ENCODE results near the gene FBXL17.

The FBXL17 gene

GRCh38 chr5:108145351-108145750 lies 236.5 kb downstream of the FBXL17 start:
- DNase-seq, result no peak

- DNase-seq, result no peak
Measured at GRCh38 chr5:108144332-108144731, 237.6 kb downstream of the FBXL17 start.

GRCh38 chr5:108143581-108143980 lies 238.3 kb downstream of the FBXL17 start:
- no peak for DNase-seq

GRCh38 chr5:108141676-108142075 lies 240.2 kb downstream of the FBXL17 start:
- DNase-seq, result no peak

GRCh38 chr5:108136493-108136892 lies 245.4 kb downstream of the FBXL17 start:
- no peak for DNase-seq

GRCh38 chr5:108129129-108129528 lies 252.8 kb downstream of the FBXL17 start:
- DNase-seq, result no peak

GRCh38 chr5:108125771-108126511 lies 256.0 kb downstream of the FBXL17 start:
- no peak for DNase-seq

- no peak for DNase-seq
Measured at GRCh38 chr5:108124596-108124995, 257.3 kb downstream of the FBXL17 start.

- DNase-seq, result no peak
Measured at GRCh38 chr5:108122702-108123101, 259.2 kb downstream of the FBXL17 start.

GRCh38 chr5:108118813-108119514 lies 262.9 kb downstream of the FBXL17 start:
- no peak for DNase-seq

- DNase-seq, result no peak
Measured at GRCh38 chr5:108115673-108116072, 266.2 kb downstream of the FBXL17 start.

- no peak for DNase-seq
Measured at GRCh38 chr5:108113950-108114349, 267.9 kb downstream of the FBXL17 start.

GRCh38 chr5:108111736-108112135 lies 270.2 kb downstream of the FBXL17 start:
- no peak for DNase-seq

GRCh38 chr5:108109059-108109458 lies 272.8 kb downstream of the FBXL17 start:
- no peak for DNase-seq

GRCh38 chr5:108104448-108104847 lies 277.4 kb downstream of the FBXL17 start:
- DNase-seq, result no peak

GRCh38 chr5:108102463-108102862 lies 279.4 kb downstream of the FBXL17 start:
- DNase-seq, result no peak

GRCh38 chr5:108101821-108102220 lies 280.1 kb downstream of the FBXL17 start:
- no peak for DNase-seq

- DNase-seq, result no peak
Measured at GRCh38 chr5:108101130-108101529, 280.8 kb downstream of the FBXL17 start.

GRCh38 chr5:108094800-108095199 lies 287.1 kb downstream of the FBXL17 start:
- no peak for DNase-seq

GRCh38 chr5:108093186-108093585 lies 288.7 kb downstream of the FBXL17 start:
- no peak for DNase-seq

GRCh38 chr5:108090946-108091345 lies 291.0 kb downstream of the FBXL17 start:
- DNase-seq, result no peak

- no peak for DNase-seq
Measured at GRCh38 chr5:108084105-108084504, 297.8 kb downstream of the FBXL17 start.

- DNase-seq, result no peak
Measured at GRCh38 chr5:108083232-108083631, 298.7 kb downstream of the FBXL17 start.

- DNase-seq, result no peak
Measured at GRCh38 chr5:108081707-108082106, 300.2 kb downstream of the FBXL17 start.

GRCh38 chr5:108079753-108080152 lies 302.1 kb downstream of the FBXL17 start:
- no peak for DNase-seq
